Measurements from ENCODE around the gene RABGEF1. TPM values are rescaled to one million over a fixed set of nuclear protein-coding genes. Genes with fewer than 3 reads are reported as not detected.
"Not testable (repeated sequence)": the region's sequence is repeated elsewhere in the genome, so short reads cannot be mapped to it uniquely, and the experiment has no call there.

Gene RABGEF1
- total RNA-seq, 6 experiments from 2014 or later, result 38.6 to 45.3 (median 42.5) TPM

DNA sequence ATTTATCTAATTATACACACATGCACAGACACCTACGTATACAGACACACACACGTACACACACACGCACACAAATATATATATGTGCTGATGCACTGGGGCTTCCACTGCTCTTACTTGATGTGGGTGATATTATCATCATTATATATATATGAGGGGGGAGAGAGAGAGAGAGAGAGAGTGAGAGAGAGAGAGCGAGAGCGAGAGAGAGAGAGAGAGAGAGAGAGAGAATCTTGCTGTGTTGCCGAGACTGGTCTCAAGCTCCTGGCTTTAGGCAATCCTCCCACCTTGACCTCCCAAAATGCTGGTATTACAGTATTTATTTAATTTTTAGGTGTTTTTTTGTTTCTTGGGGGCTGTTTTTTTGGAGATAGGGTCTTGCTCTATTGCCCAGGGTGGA lies 3.6 kb upstream of the RABGEF1 start:
- no peak for DNase-seq
- Mint-ChIP-seq H3K9me3 (peaks cover 14% of the 10 kb centered on the region), H3K4me1 (ENCODE audit: low read depth) (0 out of 2 replicates have a peak, but pooled peaks cover 4% of the 10 kb centered on the region), H3K27ac (no peak overlapping the region), H3K4me3 (no peak overlapping the region), H3K27me3 (ENCODE audit: insufficient read depth) (peaks cover 3% of the 10 kb centered on the region; the same call in 1 of the 2 replicates), H3K36me3 (ENCODE audit: low read depth) (peaks cover 43% of the 10 kb centered on the region)
- TF ChIP-seq, protein P1, sequence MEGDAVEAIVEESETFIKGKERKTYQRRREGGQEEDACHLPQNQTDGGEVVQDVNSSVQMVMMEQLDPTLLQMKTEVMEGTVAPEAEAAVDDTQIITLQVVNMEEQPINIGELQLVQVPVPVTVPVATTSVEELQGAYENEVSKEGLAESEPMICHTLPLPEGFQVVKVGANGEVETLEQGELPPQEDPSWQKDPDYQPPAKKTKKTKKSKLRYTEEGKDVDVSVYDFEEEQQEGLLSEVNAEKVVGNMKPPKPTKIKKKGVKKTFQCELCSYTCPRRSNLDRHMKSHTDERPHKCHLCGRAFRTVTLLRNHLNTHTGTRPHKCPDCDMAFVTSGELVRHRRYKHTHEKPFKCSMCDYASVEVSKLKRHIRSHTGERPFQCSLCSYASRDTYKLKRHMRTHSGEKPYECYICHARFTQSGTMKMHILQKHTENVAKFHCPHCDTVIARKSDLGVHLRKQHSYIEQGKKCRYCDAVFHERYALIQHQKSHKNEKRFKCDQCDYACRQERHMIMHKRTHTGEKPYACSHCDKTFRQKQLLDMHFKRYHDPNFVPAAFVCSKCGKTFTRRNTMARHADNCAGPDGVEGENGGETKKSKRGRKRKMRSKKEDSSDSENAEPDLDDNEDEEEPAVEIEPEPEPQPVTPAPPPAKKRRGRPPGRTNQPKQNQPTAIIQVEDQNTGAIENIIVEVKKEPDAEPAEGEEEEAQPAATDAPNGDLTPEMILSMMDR (IDR thresholded peaks at IDR 0.05), result no peak

DNA sequence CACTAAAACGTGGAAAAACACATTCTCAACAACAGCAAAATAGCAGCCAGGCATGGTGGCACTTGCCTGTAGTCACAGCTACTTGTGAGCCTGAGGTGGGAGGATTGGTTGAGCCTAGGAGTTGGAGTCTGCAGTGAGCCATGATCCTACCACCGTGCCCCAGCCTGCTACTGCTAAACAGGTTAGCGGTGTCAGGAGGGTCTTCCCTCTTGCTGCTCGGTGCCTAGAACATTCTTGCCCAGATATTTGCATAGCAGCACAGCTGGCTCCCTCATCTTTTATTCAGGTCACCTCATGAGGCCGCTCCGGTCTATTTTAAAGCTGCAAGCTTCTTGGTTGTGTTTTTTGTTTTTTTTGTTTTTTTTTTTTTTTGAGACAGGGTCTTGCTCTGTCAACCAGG lies 2.9 kb upstream of the RABGEF1 start:
- Mint-ChIP-seq H3K27me3 (ENCODE audit: insufficient read depth) (peaks cover 4% of the 10 kb centered on the region; the same call in 1 of the 2 replicates), H3K4me1 (ENCODE audit: low read depth) (peaks cover 12% of the 10 kb centered on the region), H3K36me3 (ENCODE audit: low read depth) (peaks cover 49% of the 10 kb centered on the region), H3K27ac (0 out of 2 replicates have a peak overlapping the region, but pooled peaks have one; percentile 5), H3K4me3 (no peak overlapping the region), H3K9me3 (peaks cover 14% of the 10 kb centered on the region)
- TF ChIP-seq, protein P1 (IDR thresholded peaks at IDR 0.05), result no peak
- DNase-seq, result no peak

DNA sequence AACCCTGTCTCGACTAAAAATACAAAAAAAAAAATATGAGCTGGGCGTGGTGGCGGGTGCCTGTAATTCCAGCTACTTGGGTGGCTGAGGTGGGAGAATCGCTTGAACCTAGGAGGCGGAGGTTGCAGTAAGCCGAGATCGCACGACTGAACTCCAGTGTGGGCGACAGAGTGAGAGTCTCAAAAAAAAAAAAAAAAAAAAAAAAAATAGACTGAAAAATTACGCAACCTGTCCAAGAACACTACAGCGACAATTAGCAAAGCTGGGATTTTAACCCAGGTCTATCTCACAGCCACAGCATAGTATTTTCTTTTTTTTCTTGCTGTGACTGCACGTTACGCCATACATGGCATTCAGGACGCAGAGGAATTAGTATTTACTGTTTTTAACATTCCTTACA lies 1.1 kb upstream of the RABGEF1 start:
- H3K4me1 Mint-ChIP-seq (ENCODE audit: low read depth), result peaks cover 21% of the 10 kb centered on the region
- TF ChIP-seq, protein P1 (IDR thresholded peaks at IDR 0.05), result no peak
- peak overlapping the region; percentile 96; the same call in 1 of the 2 replicates for H3K27ac Mint-ChIP-seq
- H3K4me3 Mint-ChIP-seq, result peak overlapping the region; percentile 94
- H3K27me3 Mint-ChIP-seq (ENCODE audit: insufficient read depth), result peaks cover 5% of the 10 kb centered on the region; the same call in 1 of the 2 replicates
- H3K9me3 Mint-ChIP-seq, result peaks cover 14% of the 10 kb centered on the region
- H3K36me3 Mint-ChIP-seq (ENCODE audit: low read depth), result peaks cover 56% of the 10 kb centered on the region
- no peak for DNase-seq

DNA sequence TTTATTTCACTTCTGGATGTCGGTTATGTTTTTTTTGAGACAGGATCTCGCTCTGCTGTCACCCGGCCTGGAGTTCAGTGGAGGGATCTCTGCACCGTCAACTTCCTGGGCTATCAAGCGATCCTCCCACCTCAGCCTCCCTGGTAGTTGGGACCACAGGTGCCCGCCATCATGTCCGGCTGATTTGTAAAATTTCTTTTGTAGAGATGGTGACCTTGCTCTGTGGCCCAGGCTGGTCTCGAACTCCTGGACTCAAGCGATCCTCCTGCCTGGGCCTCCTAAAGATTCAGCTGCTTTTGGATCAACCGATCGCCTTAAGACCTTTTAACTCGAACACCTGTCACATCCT lies 606 bp upstream of the RABGEF1 start:
- Mint-ChIP-seq H3K9me3 (peaks cover 14% of the 10 kb centered on the region), H3K36me3 (ENCODE audit: low read depth) (peaks cover 51% of the 10 kb centered on the region), H3K4me3 (peak overlapping the region; percentile 94), H3K27ac (peak overlapping the region; percentile 96), H3K27me3 (ENCODE audit: insufficient read depth) (peaks cover 5% of the 10 kb centered on the region; the same call in 1 of the 2 replicates), H3K4me1 (ENCODE audit: low read depth) (peaks cover 21% of the 10 kb centered on the region)
- TF ChIP-seq, protein P1 (IDR thresholded peaks at IDR 0.05), result no peak
- no peak for DNase-seq

DNA sequence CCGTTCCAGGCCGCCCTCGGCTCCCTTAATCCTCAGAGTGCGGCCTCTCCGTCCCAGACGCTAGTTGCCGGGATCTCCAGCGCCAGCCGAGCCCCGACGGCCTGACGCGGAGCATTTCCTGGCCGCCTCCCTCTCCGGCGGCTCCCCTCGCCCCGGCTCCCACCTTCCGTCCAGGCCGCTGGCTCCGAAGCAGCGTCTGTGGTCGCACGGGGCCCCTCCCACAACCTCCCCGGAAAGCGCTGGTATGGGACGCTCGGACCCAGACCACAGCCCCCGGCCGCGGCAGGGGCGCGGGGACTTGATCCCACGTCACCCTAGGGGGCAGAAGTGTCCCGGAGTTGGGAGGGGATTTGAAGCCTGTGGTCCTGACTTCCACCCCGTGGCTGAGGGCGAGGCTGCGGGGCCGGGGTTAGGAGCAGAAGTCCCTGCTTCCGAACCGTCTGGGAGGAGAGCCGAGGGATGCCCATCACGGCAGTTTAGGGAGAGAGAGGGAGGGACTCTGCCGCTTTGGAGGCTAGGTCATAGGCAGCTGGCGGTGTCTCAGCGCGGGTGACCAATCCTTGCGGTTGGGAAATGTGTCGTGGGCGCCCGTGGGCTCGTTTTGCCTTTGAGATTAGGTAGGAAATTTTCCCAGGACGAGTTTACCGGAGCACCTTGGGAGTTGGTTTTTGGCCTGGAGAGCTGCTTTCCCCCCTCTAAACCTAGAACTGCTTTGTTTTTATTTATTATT lies 612 bp downstream of the RABGEF1 start:
- peak; percentile 53 for DNase-seq
- TF ChIP-seq, protein P1 (IDR thresholded peaks at IDR 0.05), result peak; percentile 27; the same call in 1 of the 2 replicates
- not testable (repeated sequence) for H3K9me3 Mint-ChIP-seq; H3K27me3 Mint-ChIP-seq (ENCODE audit: insufficient read depth)
- Mint-ChIP-seq H3K36me3 (ENCODE audit: low read depth) (peaks cover 39% of the 10 kb centered on the region), H3K27ac (peak overlapping the region; percentile 96), H3K4me1 (ENCODE audit: low read depth) (peaks cover 25% of the 10 kb centered on the region), H3K4me3 (peak overlapping the region; percentile 94)

Data from HFFc6 (cell line).